Sigmoid colon (tissue), 4 donors: Measurements from ENCODE around the gene FKBP15.

Experiments
- CTCF ChIP-seq, 4 experiments: fragments of 450-650 bp in 3 of 4; fragments of 200-600 bp in 1 of 4; IDR thresholded peaks; one replicate each; pipeline ENCODE4 v1.5.1; 2016 to 2019; ENCODE audit warnings: antibody characterized with exemption in 4 of 4, mild to moderate bottlenecking in 3 of 4, moderate library complexity in 2 of 4
- EP300 ChIP-seq, 4 donors: sonication (generic); formaldehyde crosslinking; IDR thresholded peaks; one replicate each; pipeline ENCODE4 v1.6.1; 2017; ENCODE audit warnings: antibody characterized with exemption in 4 of 4
- POLR2A ChIP-seq, 2 donors: fragments of 450-650 bp; IDR thresholded peaks; one replicate each; pipeline ENCODE4 v1.6.1; 2016; ENCODE audit warnings: antibody characterized with exemption in 2 of 2, mild to moderate bottlenecking in 2 of 2, moderate library complexity in 2 of 2
- POLR2AphosphoS5 ChIP-seq, 4 donors: sonication (generic); formaldehyde crosslinking; IDR thresholded peaks; one replicate each; pipeline ENCODE4 v1.6.1; 2017; ENCODE audit warnings: antibody characterized with exemption in 4 of 4

- TF ChIP-seq EP300 (IDR thresholded peaks at IDR 0.05) (no peak), CTCF (IDR thresholded peaks at IDR 0.05) (no peak), POLR2A (IDR thresholded peaks at IDR 0.05) (no peak), POLR2AphosphoS5 (IDR thresholded peaks at IDR 0.05) (no peak)
Observed at GRCh38 chr9:113148372-113148705, 72.7 kb downstream of the FKBP15 start.
